ENCODE data around the gene MAP4K4.

DNA sequence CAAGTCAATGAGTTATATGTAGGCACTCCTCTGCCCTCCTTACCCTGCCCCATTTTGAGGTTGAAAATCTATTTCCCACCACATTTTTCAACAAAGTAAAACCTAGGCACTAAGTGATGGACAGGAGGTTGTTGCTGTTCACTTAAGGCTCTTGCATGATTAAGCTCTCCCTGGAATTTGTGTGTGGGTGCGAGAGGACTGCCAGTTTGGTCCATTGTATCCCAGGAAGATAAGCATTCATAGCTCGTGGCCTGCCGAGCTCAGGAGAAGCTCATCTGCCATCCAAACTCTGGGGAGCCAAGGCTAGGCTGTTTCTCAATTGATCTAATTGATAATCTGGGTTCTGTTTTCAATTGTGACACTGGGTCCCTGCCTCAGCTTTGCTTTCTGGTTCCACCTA is 4.7 kb upstream of the MAP4K4 start:
- TF ChIP-seq CTCF (IDR thresholded peaks at IDR 0.05): no peak
- TF ChIP-seq POLR2A (IDR thresholded peaks at IDR 0.05): no peak

Data from adrenal gland (tissue), 5 donors.